ENCODE results near the gene DNTT. TPM values are rescaled to one million over a fixed set of nuclear protein-coding genes. Genes with fewer than 3 reads are reported as not detected.

DNTT gene
- polyA plus RNA-seq, 1 experiment: not detected

DNA sequence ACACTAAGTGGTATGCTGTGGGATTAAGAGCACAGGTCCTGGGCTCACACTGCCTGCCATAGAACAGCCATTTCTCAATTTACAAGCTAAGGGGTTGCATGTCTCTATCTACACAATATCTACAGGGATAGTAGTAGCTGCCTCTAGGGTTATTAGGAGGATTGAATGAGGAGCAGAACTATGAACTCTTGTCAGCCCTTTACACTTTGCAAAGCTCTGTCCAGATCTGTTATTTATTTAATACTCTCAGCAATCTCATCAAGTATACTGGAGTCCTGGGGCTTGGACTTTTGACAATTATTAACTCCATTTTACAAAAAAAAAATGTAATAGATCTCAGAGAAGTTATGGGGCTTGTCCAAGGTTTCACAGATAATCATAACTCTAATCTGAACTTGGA is 47.8 kb downstream of the DNTT start:
- ChIA-PET CTCF (interaction anchor here (0.8 to 1.2 kb wide), 3 partner anchors 12 to 19 kb away, joined by 3 to 5 read pairs (median 4); no protein-coding TSS in a partner anchor), POLR2A (no interaction called here)
- DNase-seq (ENCODE audit: low read depth): no peak
- Histone ChIP-seq H3K4me3 (ENCODE audit: low read depth, low read length) (no peak overlapping the region), H3K27me3 (ENCODE audit: control insufficient read depth, insufficient read depth, low read length) (no peaks in the 10 kb centered on the region), H3K36me3 (ENCODE audit: control insufficient read depth, insufficient read depth, low read length) (no peaks in the 10 kb centered on the region)
- TF ChIP-seq, protein P1, sequence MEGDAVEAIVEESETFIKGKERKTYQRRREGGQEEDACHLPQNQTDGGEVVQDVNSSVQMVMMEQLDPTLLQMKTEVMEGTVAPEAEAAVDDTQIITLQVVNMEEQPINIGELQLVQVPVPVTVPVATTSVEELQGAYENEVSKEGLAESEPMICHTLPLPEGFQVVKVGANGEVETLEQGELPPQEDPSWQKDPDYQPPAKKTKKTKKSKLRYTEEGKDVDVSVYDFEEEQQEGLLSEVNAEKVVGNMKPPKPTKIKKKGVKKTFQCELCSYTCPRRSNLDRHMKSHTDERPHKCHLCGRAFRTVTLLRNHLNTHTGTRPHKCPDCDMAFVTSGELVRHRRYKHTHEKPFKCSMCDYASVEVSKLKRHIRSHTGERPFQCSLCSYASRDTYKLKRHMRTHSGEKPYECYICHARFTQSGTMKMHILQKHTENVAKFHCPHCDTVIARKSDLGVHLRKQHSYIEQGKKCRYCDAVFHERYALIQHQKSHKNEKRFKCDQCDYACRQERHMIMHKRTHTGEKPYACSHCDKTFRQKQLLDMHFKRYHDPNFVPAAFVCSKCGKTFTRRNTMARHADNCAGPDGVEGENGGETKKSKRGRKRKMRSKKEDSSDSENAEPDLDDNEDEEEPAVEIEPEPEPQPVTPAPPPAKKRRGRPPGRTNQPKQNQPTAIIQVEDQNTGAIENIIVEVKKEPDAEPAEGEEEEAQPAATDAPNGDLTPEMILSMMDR (IDR thresholded peaks at IDR 0.05; ENCODE audit: insufficient read depth, low read depth, low read length): no peak

DNA sequence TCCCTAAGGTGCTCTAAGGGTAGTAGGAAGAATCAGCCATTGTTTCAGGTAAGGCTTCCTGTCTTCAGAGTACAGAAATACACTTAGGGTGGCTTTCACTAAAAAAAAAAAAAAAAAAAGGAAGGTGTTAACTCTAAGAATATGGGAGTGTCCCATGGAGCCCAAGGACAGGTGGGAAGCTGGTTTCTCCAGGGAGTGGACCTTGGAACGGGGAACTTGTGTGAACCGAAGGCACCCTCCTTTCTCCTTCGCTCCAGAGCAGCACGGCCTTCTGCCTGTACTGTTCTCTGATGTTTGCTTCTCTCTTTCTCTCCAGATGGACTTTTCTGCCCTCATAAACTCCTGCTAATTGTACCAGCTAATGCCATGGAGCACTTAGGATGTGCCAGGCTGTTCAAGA is 48.3 kb downstream of the DNTT start:
- DNase-seq (ENCODE audit: low read depth): no peak
- TF ChIP-seq, protein P1 (IDR thresholded peaks at IDR 0.05; ENCODE audit: insufficient read depth, low read depth, low read length): no peak
- CTCF ChIA-PET: interaction anchor here (0.8 to 1.2 kb wide), 3 partner anchors 13 to 18 kb away, joined by 3 to 5 read pairs (median 4); no protein-coding TSS in a partner anchor
- Histone ChIP-seq H3K4me3 (ENCODE audit: low read depth, low read length) (no peak overlapping the region), H3K36me3 (ENCODE audit: control insufficient read depth, insufficient read depth, low read length) (no peaks in the 10 kb centered on the region), H3K27me3 (ENCODE audit: control insufficient read depth, insufficient read depth, low read length) (no peaks in the 10 kb centered on the region)
- POLR2A ChIA-PET: no interaction called here

DNA sequence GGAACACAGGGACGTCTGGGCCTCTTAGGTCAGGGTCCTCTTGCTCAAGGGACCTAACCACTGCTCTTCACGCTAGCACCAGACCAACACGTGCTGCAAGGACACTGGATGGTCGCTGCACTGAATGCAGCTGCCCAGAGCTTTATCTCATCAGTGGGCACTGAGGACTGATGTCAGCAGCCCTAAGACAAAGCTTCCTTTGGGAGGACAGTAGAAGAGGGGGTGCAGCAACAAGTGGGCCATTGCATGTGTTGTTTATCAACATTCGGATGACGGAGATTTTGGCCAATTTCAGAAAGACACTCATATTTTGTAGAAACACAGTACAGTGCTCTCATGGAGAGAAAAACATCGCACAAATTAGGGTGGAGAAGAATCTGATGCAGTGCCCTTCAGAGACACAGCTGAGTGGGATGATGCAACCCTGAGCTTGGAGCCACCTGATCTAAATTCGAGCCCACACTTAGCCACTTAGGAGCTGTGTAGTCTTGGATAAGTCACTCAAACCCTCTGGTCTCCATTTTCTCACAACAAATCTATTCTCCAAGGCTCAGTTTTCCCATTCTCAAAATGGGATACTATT is 52.9 kb downstream of the DNTT start:
- TF ChIP-seq, protein P1 (IDR thresholded peaks at IDR 0.05; ENCODE audit: insufficient read depth, low read depth, low read length): no peak
- Histone ChIP-seq H3K36me3 (ENCODE audit: control insufficient read depth, insufficient read depth, low read length) (no peaks in the 10 kb centered on the region), H3K4me3 (ENCODE audit: low read depth, low read length) (no peak overlapping the region), H3K27me3 (ENCODE audit: control insufficient read depth, insufficient read depth, low read length) (no peaks in the 10 kb centered on the region; the same call in 1 of the 2 replicates)
- ChIA-PET CTCF (interaction anchor here (0.5 to 1.6 kb wide), 4 partner anchors 16 to 61 kb away, joined by 3 to 4 read pairs (median 4); no protein-coding TSS in a partner anchor), POLR2A (no interaction called here)
- DNase-seq (ENCODE audit: low read depth): no peak

DNA sequence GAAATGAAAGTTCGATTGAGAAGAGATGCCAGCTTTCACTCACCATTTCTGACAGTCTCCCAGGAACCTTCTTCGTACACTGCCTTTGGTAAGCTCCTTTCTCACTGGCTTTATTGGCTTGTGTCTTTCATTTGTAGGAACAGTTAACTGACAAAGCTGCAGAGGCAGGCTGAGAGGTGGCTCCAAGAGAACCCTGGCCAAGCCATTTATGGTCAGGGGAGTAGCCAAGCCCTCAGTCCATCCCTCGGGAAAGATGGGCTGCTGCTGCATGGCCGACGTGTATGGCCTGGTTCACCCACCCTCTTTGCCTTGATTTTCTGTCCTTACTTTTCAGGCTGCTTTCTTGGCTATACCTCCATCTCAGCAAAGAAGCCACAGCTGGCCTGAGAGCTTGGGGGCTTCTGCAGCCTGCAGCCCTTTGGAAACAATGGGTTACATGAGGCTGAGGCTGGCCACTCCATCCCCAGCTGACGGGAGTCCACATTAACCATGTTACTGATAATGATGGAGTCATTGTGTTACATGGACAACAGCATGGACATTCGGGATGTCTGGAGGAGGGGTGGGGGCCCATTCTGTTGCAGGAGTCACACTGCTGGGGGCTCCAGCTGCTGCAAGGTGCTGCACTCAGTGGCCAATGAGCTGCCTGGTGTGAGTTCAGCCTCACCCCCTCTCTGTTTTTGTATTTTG is 54.8 kb downstream of the DNTT start, which contains the start of gene OPALIN:
TSS of gene OPALIN (minus strand) at position 152 of the 690 bp plus-strand sequence. CDS start at position 46, 106 bp downstream.
- TF ChIP-seq, protein P1 (IDR thresholded peaks at IDR 0.05; ENCODE audit: insufficient read depth, low read depth, low read length): no peak
- ChIA-PET CTCF (interaction anchor here (1.3 to 1.5 kb wide), 2 partner anchors 16 to 20 kb away, joined by 4 to 7 read pairs; no protein-coding TSS in a partner anchor), POLR2A (no interaction called here)
- Histone ChIP-seq H3K27me3 (ENCODE audit: control insufficient read depth, insufficient read depth, low read length) (no peaks in the 10 kb centered on the region; the same call in 1 of the 2 replicates), H3K4me3 (ENCODE audit: low read depth, low read length) (no peak within 1 kb of the TSS), H3K36me3 (ENCODE audit: control insufficient read depth, insufficient read depth, low read length) (no peaks in the 10 kb centered on the region)
- DNase-seq (ENCODE audit: low read depth): no peak

DNA sequence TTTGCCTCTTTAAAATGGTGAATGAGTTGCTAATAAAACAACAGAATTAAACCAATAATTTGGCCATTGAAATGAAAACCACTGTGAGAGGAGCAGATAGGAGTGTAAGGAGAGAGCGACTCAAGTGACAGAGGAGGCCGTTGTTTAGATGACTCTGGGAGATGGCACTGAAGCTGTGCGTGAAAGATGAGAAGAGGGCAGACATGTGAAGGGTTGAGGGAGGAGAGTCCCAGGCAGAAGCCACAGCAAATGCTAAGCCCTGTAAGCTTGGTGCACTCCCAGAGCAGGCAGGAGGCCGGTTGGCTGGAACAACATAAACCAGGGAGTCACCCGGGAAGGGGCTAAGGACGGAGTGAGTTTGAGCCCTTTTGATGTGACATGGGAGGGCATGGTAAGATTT is 55.4 kb downstream of the DNTT start:
- Histone ChIP-seq H3K27me3 (ENCODE audit: control insufficient read depth, insufficient read depth, low read length) (no peaks in the 10 kb centered on the region; the same call in 1 of the 2 replicates), H3K36me3 (ENCODE audit: control insufficient read depth, insufficient read depth, low read length) (no peaks in the 10 kb centered on the region), H3K4me3 (ENCODE audit: low read depth, low read length) (no peak overlapping the region)
- POLR2A ChIA-PET: no interaction called here
- TF ChIP-seq, protein P1 (IDR thresholded peaks at IDR 0.05; ENCODE audit: insufficient read depth, low read depth, low read length): no peak
- CTCF ChIA-PET: interaction anchor here (1.3 to 1.5 kb wide), 2 partner anchors 16 to 20 kb away, joined by 4 to 7 read pairs; no protein-coding TSS in a partner anchor
- DNase-seq (ENCODE audit: low read depth): no peak

All from BJ (cell line).